H4 (cell line): Measurements from ENCODE around the gene TFIP11. TPM values are rescaled to one million over a fixed set of nuclear protein-coding genes. Genes with fewer than 3 reads are reported as not detected.

Experiments used
- DNase-seq: peaks from one replicate; pipeline ENCODE4 v3.0.0-alpha.2; 2015; ENCODE audit warnings: low spot score
- total RNA-seq: library from RNA; depleted of rRNA; stranded (reverse); fragments of >200 nt; shearing (Covaris generic); gene quantifications from 2 replicates; pipeline ENCODE4 v1.2.3, GENCODE V29; 2014; rRNA removed

Gene TFIP11
- total RNA-seq, result 13.8 and 15.4 TPM in 2 replicates

GRCh38 chr22:26512149-26512793 lies at the start of gene TFIP11:
TFIP11 (minus strand) TSS chr22:26512473; CDS start chr22:26510272, 2,201 bp downstream.
- peak; percentile 82 for DNase-seq

- DNase-seq, result no peak
Measured at GRCh38 chr22:26561756-26562417, 49.6 kb upstream of the TFIP11 start.

- no peak for DNase-seq
Measured at GRCh38 chr22:26559961-26560575, 47.8 kb upstream of the TFIP11 start.

- no peak for DNase-seq
Measured at GRCh38 chr22:26558248-26558895, 46.1 kb upstream of the TFIP11 start.

- DNase-seq, result no peak
Measured at GRCh38 chr22:26556904-26557303, 44.6 kb upstream of the TFIP11 start.

GRCh38 chr22:26555478-26555877 lies 43.2 kb upstream of the TFIP11 start:
- DNase-seq, result no peak

GRCh38 chr22:26554956-26555355 lies 42.7 kb upstream of the TFIP11 start:
- DNase-seq, result no peak

GRCh38 chr22:26553056-26553752 lies 40.9 kb upstream of the TFIP11 start:
- DNase-seq, result peak; percentile 60

- no peak for DNase-seq
Measured at GRCh38 chr22:26552466-26552865, 40.2 kb upstream of the TFIP11 start.

- no peak for DNase-seq
Measured at GRCh38 chr22:26551568-26551967, 39.3 kb upstream of the TFIP11 start.

- peak; percentile 54 for DNase-seq
Measured at GRCh38 chr22:26550498-26551033, 38.3 kb upstream of the TFIP11 start.

GRCh38 chr22:26549902-26550497 lies 37.7 kb upstream of the TFIP11 start:
- no peak for DNase-seq

- DNase-seq, result no peak
Measured at GRCh38 chr22:26548984-26549383, 36.7 kb upstream of the TFIP11 start.

GRCh38 chr22:26548303-26548702 lies 36.0 kb upstream of the TFIP11 start:
- DNase-seq, result no peak

- DNase-seq, result no peak
Measured at GRCh38 chr22:26547837-26548236, 35.6 kb upstream of the TFIP11 start.

GRCh38 chr22:26547426-26547825 lies 35.2 kb upstream of the TFIP11 start:
- DNase-seq, result no peak

GRCh38 chr22:26546282-26546681 lies 34.0 kb upstream of the TFIP11 start:
- no peak for DNase-seq

- no peak for DNase-seq
Measured at GRCh38 chr22:26545827-26546226, 33.6 kb upstream of the TFIP11 start.

GRCh38 chr22:26545385-26545784 lies 33.1 kb upstream of the TFIP11 start:
- no peak for DNase-seq

- DNase-seq, result no peak
Measured at GRCh38 chr22:26544489-26544888, 32.2 kb upstream of the TFIP11 start.

GRCh38 chr22:26542831-26543230 lies 30.6 kb upstream of the TFIP11 start:
- DNase-seq, result no peak
